ENCODE measurements around the gene GHSR. TPM values are rescaled to one million over a fixed set of nuclear protein-coding genes. Genes with fewer than 3 reads are reported as not detected.

GHSR gene, protein sequence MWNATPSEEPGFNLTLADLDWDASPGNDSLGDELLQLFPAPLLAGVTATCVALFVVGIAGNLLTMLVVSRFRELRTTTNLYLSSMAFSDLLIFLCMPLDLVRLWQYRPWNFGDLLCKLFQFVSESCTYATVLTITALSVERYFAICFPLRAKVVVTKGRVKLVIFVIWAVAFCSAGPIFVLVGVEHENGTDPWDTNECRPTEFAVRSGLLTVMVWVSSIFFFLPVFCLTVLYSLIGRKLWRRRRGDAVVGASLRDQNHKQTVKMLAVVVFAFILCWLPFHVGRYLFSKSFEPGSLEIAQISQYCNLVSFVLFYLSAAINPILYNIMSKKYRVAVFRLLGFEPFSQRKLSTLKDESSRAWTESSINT
- total RNA-seq (2014; rRNA removed; shearing (Covaris generic)) = not detected in 2 replicates

DNA sequence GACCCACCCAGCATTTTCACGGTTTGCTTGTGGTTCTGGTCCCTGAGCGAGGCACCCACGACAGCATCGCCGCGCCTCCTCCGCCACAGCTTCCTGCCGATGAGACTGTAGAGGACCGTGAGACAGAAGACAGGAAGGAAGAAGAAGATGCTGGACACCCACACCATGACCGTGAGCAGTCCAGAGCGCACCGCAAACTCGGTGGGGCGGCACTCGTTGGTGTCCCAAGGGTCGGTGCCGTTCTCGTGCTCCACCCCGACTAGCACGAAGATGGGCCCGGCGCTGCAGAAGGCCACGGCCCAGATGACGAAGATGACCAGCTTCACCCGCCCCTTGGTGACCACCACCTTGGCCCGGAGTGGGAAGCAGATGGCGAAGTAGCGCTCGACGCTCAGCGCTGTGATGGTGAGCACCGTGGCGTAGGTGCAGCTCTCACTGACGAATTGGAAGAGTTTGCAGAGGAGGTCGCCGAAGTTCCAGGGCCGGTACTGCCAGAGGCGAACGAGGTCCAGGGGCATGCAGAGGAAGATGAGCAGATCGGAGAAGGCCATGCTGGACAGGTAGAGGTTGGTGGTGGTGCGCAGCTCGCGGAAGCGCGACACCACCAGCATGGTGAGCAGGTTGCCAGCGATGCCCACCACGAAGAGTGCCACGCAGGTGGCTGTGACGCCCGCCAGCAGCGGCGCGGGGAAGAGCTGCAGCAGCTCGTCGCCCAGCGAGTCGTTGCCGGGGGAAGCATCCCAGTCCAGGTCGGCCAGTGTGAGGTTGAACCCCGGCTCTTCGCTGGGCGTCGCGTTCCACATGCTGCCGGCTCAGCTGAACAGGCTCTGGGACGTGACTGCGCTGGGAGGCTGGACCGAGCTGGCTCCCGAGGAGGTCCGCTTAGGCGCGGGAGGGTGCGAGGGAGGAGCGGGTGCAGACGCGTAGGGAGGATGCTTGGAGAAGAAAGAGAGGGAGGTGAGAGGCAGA is at the start of gene GHSR:
GHSR (minus strand) TSS at position 846 of the 969 bp plus-strand sequence; CDS start at position 803, 43 bp downstream.
- no peak for DNase-seq (ENCODE audit: low read depth)

DNA sequence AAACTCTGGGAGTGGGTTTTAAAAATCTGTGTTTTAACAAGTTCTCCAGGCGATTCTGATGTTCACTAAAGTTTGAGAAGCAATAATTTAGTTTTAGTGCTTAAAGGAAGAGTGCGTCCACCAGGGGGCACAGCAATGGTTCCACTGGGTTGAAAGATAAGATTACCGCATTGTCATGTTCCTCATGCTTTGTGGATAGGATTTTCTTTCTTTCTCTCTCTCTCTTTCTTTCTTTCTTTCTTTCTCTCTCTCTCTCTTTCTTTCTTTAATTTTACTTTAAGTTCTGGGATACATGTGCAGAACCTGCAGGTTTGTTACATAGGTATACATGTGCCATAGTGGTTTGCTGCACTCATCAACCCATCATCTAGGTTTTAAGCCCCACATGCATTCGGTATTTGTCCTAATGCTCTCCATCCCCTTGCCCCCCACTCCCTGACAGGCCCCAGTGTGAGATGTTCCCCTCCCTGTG is 42.0 kb upstream of the GHSR start:
- peak; percentile 81 for DNase-seq (ENCODE audit: low read depth)

DNA sequence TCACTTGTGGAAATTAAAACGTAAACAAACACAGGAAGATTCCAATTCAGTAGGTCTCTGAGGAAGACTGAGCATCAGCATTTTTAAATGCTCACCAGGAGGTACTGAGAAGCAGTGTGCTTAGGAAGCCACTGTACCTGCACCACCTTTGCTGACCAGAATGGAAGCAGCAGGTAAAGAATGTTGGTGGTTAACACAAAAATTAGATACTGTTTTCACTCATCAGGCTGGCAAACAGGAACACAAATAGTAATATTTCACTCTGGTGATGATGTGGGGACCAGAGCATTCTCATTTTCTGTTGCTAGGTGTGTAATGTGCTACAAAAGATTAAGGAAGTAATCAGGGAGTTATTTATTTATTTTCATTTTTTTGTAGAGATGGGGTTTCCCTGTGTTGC is 29.9 kb upstream of the GHSR start:
- DNase-seq (ENCODE audit: low read depth) = no peak

DNA sequence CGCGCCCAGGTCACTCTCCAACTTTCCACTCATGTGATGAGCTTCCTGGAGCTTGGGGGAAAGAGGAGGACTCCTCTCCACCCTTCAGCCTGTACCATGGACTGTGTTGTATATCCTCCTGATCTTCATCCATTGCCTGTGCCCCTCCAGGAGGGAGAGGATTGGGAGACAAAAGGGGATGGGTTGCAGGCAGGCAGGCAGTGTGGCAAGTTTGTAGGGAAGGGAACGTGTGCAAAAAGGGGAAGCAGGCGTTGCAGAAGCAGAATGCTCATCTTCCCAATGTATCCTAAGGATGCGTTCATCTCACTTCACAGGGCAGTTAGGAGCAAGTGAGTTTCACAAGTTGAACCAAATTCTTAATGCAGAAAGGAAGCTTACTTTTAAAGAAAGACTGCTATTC is 28.1 kb upstream of the GHSR start:
- no peak for DNase-seq (ENCODE audit: low read depth)

DNA sequence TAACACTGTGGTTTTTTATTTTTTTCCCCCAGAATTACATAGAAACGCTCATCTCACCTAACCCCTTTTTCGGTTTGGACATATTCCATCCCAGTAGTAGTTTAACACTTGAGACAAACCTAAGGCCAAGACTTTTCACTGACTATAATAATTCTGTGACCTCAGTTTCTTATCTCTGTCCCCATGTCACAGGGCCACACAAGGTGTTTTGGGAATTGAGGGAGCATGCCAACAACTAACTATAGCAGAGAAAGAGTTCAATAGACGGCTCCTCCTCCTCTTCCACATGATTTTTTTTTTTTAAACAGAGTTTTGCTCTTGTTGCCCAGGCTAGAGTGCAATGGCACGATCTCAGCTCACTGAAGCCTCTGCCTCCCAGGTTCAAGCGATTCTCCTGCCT is 27.4 kb upstream of the GHSR start:
- DNase-seq (ENCODE audit: low read depth) = no peak

DNA sequence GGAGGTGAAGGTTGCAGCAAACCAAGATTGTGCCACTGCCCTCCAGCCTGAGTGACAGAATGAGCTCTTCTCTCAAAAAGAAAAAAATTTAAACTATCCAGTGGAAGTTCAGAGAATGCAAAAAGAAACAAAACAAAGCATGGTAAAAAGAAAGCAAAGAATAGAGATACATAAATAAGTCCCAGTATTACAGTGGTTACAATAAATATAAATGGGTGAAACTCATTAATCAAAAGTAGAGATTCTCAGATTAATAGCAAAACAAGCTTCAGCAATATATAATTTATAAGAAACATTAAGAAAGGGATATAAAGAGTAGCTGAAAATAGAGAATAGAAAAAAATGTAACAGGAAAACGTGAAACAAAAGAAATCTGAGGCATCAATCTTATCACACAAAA is 23.6 kb upstream of the GHSR start:
- no peak for DNase-seq (ENCODE audit: low read depth)

DNA sequence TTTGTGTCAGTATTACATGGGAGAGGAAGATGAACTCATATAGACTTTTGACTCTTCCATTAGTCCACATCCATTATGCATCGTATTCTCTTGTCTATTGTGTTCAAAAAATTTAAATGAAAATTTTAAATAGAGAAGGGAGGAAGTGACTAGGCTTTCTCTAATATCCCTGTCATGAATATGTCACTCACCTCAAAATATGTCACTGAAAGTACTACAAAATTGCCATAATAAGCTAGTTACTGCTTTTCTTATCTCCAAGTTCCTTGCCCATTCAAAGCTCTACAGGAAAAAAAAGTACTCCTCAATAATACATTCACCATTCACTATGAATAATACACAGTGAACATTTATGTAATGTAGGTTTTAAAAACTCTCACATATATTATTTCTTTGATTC is 22.3 kb upstream of the GHSR start:
- no peak for DNase-seq (ENCODE audit: low read depth)

DNA sequence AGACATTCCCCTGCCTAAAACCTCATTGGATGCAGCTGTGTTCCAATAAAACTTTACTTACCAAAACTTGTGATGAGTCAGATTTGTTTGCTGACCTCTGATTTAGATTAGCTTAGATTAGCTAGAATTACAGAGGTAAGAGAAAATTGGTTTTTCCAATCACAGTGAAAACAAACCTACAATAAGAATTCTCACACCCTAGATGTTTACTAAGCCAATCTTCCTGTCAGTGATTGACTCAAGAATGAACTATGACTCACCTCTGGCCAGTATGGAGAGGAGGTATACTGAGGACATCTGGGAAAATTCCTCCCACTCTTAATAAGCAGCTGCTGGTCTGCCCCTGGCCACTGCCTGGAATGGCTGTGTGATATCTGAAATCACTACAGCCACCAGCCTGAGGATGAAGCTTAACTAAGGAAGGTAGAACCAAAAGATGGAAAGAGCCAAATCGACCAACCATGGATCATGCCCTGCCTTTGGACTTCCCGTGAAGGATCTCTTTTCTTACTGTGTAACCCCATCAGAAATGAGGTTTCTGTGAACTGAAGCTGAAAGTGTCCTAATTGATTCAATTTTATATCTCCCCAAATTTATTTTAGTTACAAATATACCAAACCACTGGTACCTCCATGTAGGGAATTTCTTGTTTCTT is 19.0 kb upstream of the GHSR start:
- DNase-seq (ENCODE audit: low read depth) = peak; percentile 94

DNA sequence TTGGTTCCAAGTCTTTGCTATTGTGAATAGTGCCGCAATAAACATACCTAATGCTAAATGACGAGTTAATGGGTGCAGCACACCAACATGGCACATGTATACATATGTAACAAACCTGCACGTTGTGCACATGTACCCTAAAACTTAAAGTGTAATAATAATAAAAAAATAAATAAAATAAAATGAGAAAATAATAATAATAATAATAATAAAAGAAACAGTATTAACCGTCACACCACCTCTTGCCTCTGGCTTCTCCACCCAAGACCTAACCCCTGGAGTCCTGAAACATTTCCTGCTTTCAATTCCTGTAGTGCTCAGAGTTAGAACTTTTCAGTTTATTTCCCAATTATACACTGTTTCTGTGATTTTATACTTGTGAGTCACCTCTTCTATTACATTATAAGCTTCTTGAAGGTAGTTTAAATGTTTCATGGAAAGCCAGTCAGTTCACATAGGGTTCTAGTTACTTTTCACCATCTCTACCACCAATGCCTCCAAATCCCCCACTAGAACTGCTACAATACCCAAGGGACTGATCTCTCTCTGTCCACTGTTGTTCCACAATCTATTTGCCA is 18.4 kb upstream of the GHSR start:
- DNase-seq (ENCODE audit: low read depth) = no peak

DNA sequence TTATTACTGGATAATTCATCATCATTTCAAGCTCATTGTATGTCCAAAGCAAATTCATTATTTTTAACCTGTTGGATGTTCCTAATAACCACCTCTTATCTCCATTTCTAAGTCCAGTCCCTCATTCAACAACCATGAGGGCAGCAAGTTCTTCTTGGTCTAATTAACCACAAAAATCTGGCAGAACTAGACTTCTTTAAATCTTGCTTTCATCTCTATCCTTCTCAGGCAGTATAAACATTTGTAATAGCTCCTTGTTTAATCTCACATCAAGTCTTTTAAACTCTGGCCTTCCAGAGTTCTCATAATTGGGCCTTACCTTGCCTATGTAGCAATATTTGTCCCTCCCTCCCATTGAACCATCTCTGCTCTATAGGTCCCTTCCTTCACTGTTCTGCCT is 17.0 kb upstream of the GHSR start:
- peak; percentile 35 for DNase-seq (ENCODE audit: low read depth)

DNA sequence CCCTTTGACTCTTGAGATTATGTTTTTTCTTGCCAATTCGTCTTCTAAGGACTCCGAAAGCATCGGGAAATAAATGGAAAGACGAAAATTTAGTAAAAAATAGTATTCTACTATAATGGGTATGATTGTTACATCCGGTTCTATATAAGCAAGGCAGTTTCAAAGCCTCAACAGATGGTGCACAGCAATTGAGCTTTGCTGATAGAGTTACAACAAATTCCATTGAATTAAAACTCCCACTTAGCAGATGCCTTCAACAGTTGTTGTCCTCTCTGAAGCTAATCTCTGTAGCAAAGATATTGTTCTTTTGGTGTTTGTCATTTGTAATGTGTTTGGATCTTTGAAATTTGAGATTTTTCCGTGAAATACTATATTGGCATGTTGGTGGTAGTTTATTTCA is 16.1 kb upstream of the GHSR start:
- DNase-seq (ENCODE audit: low read depth) = no peak

DNA sequence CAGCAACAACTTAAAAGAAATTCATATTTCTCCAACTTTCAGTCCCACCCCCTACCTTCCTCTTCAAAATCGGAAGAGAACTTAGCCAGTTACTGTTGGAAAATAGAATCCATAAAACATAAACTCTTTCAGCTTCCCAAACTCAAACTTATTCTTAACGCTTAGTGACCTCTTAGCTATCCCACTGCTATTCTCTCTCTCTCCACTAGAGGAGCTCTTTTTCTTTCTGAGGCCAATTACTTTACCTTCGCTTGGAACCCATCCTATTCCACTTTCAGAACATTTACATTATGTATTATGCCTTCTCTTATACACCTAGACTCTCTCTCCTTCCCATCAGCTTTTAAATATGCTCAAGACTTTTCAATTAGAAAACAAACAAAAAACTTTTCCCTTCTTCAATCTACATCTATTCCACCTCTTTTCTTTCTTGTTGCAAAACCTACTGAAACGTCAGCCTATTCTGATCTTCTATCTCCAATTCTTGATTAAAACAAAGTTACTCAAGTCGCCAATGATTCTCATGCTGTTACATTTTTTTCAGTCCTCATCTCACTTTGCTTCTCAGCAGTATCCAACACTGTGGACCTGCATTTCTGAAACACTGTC is 13.4 kb upstream of the GHSR start:
- peak; percentile 46 for DNase-seq (ENCODE audit: low read depth)

DNA sequence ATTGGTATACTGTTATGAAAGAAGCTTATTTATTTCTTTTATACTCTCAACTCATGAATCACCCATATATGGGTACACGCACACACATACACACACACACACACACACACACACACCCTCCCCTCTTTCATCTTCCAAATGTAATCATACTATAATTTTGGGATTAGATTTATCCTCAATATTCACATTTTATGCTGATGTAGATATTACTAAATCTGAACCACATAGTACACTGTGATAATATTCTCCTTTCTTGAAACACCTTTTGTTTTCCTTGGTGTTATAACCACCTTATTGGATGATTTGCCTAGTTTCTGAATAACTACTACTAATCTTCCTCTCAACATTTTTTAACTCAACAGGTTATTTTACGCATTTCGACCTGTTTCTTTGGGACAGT is 8.1 kb upstream of the GHSR start:
- no peak for DNase-seq (ENCODE audit: low read depth)

DNA sequence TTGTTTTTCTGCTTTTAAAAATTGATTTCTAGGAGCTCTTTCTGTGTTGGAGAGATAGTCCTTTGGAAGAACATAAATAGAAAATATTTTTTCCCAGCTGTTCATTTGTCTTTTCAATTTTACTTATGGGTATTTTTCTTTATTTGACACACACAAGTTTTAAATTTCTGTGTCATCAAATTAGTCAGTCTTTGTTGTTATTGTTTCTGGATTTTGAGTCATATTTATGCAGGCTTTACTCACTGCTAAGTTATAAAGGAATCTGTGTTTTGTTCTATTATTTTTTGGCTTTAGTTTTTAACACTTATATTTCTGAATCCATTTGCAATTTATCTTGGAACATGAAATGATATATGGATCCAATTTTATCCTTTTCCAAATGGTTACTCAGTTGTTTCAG is 5.9 kb upstream of the GHSR start:
- DNase-seq (ENCODE audit: low read depth) = no peak

DNA sequence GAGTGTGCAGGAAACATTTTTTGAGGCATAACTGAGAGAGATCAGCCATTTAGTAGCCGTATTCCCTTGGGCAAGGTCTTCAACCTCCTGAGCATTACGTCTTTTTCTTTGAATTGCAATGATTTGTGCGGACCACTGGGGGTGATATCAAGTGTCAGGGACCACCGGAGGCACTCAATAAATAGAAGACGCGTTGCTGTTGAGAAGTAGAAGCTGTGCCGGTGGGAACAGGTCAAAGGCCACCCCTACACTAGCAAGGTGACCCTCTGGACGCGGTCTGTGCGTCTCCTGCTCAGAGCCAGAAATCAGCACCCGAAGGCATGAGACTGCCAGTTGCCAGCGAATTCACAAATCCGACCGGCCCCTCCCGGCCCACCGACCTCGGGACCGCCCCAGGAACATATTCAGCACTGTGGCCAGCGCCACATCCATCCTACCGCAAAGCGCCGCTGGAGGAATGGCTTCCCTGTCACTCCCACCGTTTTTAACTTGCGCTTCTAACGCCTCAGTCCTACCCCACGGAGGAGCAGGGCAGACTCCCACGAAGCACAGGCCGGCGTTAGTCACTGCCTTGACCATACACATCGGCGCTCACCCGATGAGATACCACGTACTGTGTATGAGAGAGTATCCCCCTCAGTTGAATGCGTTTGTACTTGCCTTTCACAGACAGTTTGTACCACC is 1.4 kb upstream of the GHSR start:
- DNase-seq (ENCODE audit: low read depth) = peak; percentile 58

DNA sequence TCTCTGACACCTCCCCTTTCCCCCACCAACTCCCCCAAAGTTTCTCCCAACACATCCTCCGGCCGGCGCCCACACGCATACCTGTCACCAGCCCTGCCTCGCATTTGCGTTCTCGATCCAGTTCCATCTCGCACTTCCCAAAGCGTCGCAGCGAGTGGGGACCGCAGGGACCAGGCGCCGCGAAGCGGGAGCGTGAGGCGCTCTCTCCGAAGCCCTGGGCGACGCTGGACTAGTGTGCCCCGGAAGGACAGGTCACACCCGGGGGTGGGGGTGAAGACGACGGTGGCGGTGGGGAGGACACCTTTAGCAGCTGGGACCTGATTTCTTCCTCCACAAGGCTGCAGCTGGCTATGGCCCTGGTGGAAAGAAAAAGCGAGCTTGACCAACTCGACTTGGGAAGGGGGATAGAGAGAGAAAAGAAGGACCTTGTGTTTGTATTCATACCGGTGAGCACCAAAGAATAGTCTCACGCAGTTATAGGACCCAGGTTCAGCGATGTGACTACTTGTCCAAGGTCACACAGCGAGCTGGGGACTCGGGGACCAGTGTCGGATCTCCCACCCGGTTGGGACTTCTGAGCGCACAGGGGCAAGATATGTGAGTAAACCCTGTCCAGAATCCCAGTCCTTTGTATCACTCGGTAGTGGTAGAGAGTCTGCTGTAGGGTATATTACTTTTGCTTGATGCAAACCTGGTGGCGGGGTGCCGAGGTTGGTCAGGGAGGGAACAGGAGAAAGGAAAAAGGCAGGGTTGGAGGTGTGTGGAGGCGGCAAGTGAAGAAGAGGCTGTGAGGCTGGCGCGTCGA is 607 bp upstream of the GHSR start:
- DNase-seq (ENCODE audit: low read depth) = no peak

DNA sequence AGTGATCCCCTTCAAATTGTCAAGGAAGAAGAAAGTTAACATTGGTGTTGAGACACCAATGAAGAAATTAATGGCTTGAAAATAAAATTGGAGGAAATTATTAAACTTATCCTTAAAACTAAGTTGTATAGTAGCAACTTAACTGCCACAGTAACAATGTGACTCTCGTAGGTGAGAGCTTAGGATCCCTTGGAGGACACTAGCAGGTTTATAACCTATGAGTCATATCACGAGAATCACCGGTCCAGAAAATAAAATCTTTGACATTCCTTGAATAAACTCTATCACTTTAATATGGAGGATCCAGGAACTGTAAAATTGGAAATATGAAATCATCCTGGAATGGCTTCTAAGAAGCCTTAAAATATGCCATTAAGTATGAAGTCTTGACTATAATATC is 2.1 kb downstream of the GHSR start:
- DNase-seq (ENCODE audit: low read depth) = peak; percentile 25

DNA sequence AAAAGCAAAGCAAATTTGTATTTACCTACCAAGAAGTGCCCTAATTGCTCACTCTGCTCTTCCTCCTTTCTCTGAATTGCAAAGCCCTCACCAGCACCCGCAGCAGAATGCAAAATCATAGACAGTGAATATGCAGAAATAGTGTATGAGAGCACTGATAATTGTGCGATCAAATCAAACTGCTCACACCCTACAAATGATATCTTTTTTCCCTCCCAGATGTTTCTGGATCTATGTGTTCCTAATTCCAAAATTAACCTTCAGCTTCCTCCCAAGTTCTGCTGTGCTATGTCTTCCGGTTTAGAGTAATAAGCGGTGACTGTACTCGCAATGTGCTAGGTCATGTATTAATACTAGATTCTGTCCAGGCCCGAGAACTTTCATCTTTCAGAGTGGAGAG is 3.4 kb downstream of the GHSR start:
- no peak for DNase-seq (ENCODE audit: low read depth)

DNA sequence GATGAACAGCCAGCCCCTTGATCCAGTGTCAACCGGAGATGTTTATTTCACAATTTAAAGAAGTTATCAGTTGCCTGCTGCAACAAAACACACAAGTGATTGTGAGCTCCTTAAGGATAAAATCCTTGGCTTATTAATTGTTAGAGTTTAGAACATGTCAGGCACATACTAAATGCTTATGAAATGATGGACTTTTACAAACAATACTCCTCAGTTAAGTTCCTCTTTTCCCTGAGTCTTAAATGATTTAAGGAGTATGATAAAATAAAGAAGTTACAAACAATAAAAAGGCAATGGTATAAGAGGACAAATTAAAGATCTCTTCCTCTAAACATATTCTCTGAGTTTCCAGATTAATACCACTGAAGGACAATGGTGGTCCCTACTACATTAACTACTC is 5.7 kb downstream of the GHSR start:
- DNase-seq (ENCODE audit: low read depth) = no peak

DNA sequence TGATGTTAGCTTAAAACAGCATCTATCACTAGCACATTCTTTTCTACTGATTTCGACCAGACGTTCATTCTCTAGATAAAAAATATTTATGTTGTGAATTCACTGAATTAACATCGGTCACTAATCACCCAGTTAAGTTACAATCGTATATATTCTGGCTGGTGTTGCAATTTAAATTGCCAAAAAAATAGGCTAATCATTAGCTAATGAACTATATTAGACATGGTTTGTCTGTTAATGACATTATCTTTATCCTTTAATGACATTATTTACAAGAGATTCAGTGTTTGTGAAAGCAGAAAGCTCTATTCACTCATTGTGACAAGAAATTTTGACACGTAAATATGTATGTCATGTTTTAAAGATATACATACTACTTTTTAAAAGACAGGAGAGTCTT is 6.7 kb downstream of the GHSR start:
- DNase-seq (ENCODE audit: low read depth) = no peak

Measured in M059J (cell line).